Embryonic facial prominence (tissue), 1 donor: ENCODE results near the gene RNF150.
"Not testable (repeated sequence)": the region's sequence is repeated elsewhere in the genome, so short reads cannot be mapped to it uniquely, and the experiment has no call there.

ENCODE experiments used
- DNase-seq: peaks from one replicate; pipeline ENCODE4 v3.0.0-alpha.2; 2016; ENCODE audit errors: extremely low spot score

RNF150 gene

GRCh38 chr4:141075553-141075952, 57.7 kb downstream of the RNF150 start:
- no peak for DNase-seq

GRCh38 chr4:141074098-141074878, 59.0 kb downstream of the RNF150 start:
- no peak for DNase-seq

GRCh38 chr4:141066690-141067089, 66.6 kb downstream of the RNF150 start:
- DNase-seq: no peak

GRCh38 chr4:141065872-141066271, 67.4 kb downstream of the RNF150 start:
- DNase-seq: no peak

- DNase-seq: no peak
Observed at GRCh38 chr4:141062651-141063050, 70.6 kb downstream of the RNF150 start.

GRCh38 chr4:141058591-141059512, 74.4 kb downstream of the RNF150 start:
- DNase-seq: no peak

- DNase-seq: no peak
Observed at GRCh38 chr4:141057582-141057981, 75.7 kb downstream of the RNF150 start.

GRCh38 chr4:141056473-141056872, 76.8 kb downstream of the RNF150 start:
- no peak for DNase-seq

- no peak for DNase-seq
Observed at GRCh38 chr4:141054446-141054845, 78.8 kb downstream of the RNF150 start.

GRCh38 chr4:141050999-141051398, 82.3 kb downstream of the RNF150 start:
- DNase-seq: not testable (repeated sequence)

- peak; percentile 7 for DNase-seq
Observed at GRCh38 chr4:141047228-141047884, 85.9 kb downstream of the RNF150 start.

- DNase-seq: no peak
Observed at GRCh38 chr4:141046255-141046654, 87.0 kb downstream of the RNF150 start.

- DNase-seq: no peak
Observed at GRCh38 chr4:141045848-141046247, 87.4 kb downstream of the RNF150 start.

- DNase-seq: no peak
Observed at GRCh38 chr4:141041021-141041476, 92.2 kb downstream of the RNF150 start.

GRCh38 chr4:141039156-141039555, 94.1 kb downstream of the RNF150 start:
- no peak for DNase-seq

- DNase-seq: no peak
Observed at GRCh38 chr4:141038428-141038827, 94.8 kb downstream of the RNF150 start.

- no peak for DNase-seq
Observed at GRCh38 chr4:141037446-141037845, 95.8 kb downstream of the RNF150 start.

GRCh38 chr4:141036786-141037185, 96.5 kb downstream of the RNF150 start:
- DNase-seq: no peak

GRCh38 chr4:141035920-141036319, 97.3 kb downstream of the RNF150 start:
- DNase-seq: no peak

GRCh38 chr4:141028024-141028529, 105.2 kb downstream of the RNF150 start:
- no peak for DNase-seq

GRCh38 chr4:141027421-141027820, 105.8 kb downstream of the RNF150 start:
- DNase-seq: no peak

- DNase-seq: no peak
Observed at GRCh38 chr4:141026900-141027299, 106.4 kb downstream of the RNF150 start.
